Stimulated activated CD8-positive, alpha-beta memory T cell treated with anti-CD3 and anti-CD28 coated beads, Interleukin-7, amount 100 ng/mL, for 1 hour (primary cell): ENCODE measurements around the gene APBB2.

Experiments
- DNase-seq, 2 donors: peaks; one replicate each; pipeline ENCODE4 v3.0.0-alpha.2; 2020; ENCODE audit warnings: low read depth in 2 of 2

The APBB2 gene

DNA sequence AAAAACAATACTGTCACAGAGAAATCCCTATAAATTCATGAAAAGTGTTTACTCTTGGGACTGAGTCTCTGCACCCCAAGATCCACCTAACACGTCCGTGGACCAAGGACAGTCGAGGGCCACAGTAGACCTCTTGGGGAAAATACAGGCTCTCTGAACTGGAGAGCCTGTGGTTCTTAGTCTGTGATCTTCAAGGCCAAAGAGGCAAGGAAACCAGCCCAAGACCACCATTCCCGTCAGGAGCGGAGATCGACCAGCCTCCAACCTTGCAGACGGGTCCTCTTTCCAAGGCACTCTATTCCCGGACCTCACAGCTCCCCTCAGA lies 1.6 kb upstream of the APBB2 start:
- DNase-seq: no peak

DNA sequence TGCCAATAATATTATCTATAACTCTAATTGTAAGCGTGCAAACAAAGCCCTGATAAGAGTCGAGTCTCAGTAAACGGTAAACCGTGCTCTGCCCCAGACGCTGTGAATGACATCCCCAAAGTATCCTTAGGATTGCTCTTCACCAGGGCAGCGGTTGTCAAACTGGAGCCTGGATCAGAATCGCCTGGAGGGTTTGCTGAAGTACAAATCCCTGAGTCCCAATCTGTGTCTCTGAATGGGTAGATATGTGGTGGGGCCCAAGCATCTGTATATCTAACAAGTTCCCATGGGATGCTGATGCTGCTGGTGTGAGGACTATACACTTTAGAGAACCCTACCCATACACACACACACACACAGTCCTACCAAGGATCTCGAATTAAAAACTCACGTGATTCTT lies 813 bp upstream of the APBB2 start:
- no peak for DNase-seq

DNA sequence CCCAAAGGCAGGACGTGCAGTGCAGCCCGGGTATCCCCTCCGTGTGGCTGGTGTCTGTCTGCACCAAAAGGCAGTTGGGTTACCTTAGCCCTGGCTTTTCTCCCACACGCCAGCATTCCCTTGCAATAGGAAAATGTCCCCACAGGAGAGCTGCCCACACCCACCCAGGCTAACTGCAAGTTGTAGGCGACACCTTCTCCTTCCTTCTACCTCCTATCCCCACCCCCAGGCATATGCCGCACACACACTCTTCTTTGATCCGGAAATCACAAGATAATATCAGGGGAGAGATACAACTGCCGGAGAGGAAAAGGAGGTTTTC lies 444 bp upstream of the APBB2 start:
- DNase-seq: no peak

DNA sequence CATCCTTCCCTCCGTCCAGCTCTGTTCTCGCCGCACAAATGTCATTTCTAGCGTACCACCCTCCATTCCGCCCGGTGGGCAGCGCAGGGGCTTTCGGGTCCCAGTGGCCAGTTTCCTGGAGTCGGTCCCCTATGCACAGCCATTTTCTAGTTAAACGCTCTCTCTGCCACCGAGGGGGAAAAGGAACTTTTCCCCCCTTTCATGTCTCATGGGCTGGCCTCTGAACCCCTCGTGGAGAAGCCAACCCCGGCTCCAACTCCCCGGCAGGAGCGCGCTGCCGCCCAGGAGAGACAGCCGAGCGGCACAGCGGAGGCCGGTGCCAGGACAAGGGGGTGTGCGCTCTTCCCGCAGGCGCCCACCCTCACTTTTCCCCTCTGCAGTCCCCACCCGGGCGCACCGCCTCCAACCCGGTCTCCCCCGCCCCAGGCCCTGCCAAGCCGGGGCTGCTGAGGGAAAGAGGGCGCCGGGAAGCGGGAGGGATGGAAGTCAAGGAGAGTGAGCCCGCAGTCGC lies 662 bp downstream of the APBB2 start:
- DNase-seq: no peak

DNA sequence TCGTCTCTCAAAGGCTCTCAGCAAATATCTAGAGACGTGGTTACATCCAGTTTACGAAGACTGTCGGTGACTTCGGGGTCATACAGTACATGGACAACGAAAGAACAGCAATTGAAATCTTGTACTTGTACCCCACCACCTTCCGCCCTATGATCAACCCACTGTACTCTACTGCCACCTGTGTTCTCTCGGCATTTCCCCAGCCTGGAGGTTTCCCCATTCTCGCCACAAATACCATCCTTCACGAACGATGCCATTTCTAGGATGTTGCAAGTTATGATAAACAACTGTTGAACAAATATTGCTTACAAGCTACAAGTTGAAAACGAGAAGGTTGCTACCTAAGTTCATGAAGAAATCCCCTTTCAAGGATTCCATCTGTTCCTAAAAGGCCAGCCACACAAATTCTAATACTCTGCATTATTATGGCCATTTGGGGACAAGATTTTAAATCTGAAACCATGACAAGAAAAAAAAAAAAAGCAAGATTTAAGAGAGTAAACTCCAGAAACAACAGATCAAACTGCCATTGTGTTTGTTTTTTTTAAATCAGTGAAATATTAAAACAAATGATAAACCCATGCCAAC lies 1.6 kb downstream of the APBB2 start:
- DNase-seq: no peak

GRCh38 chr4:41211951-41212615 lies 2.3 kb downstream of the APBB2 start:
- no peak for DNase-seq

DNA sequence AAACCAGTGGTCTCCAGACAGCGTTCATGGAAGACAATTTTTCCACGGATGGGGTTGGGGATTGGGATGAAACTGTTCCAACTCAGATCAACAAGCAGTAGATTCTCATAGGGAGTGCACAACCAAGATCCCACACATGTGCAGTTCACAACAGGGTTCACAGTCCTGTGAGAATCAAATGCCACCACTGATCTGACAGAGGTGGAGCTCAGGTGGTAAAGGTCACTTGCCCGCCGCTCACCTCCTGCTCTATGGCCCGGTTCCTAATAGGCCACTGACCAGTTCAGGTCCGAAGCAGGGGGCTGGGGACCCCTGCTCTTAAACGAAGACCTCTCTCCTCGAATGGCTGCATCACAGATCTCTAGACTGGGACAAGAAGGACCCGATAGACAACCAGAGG lies 4.4 kb downstream of the APBB2 start:
- DNase-seq: no peak

DNA sequence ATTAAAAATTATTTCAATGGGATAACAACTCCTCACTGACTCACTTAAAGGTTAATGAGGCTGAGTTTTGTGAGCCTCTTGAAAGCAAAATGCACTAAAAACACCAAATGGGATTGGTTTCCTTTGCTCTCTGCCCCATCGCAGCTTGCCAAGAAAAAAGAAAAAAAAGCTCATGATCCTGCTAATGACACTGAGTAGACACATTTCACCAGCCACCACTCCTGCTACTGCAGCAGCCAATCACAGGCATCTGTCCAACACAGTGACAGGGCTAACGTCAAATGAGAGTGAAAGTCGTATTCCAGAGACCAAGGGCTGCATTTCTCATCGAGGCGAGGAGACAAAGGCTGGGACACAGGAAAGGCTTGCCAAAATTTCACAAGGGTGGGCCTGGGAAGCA lies 5.2 kb downstream of the APBB2 start:
- DNase-seq: no peak

- no peak for DNase-seq
Observed at GRCh38 chr4:41207291-41207831, 7.0 kb downstream of the APBB2 start.

- DNase-seq: no peak
Observed at GRCh38 chr4:41205854-41206460, 8.4 kb downstream of the APBB2 start.

DNA sequence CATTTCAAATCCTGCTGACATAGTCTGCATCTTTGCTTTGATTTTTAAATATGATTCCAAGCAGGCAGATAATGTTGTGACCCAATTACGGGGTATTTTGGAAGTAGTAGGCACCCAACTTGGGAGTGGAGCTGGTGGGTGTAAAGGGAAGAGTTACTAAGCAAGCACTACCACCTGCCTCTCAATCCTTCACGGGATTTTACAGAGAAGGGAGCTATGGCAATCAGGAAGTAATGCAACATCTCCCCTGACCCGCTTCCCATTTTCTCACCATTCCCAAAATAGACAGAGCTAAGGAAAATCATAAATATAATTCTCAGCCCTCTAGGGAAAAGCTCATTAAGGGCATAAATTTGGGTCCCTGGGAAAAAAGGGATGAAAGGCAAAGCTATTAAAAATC lies 9.2 kb downstream of the APBB2 start:
- DNase-seq: no peak

DNA sequence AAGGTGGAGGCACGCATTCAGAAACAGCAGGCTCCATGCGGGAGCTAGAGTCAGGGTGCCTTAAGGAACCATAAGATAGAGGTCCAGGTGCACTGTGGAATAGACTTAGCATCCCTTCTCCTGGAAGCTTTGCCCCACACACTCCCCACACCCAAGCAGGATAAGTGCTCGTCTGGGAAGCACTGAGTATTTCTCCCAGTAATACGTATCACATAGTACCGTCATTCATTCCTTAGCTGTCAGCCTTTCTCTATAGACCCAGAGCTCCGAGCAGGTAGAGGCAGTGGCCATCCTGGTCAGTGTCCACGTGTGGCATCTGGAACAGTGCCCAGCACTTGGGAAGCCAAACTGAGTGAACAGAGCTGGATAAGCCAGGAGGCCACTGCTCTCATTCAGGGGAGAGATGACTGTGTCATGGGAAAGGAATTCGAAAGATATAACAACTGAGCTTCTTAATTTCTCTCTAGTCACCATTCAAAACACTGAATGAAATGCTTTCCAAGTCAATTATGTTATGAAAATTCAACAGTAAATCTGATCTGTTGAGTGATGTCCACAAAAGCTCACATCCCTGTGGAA lies 9.9 kb downstream of the APBB2 start:
- DNase-seq: no peak

GRCh38 chr4:41203841-41204240 lies 10.5 kb downstream of the APBB2 start:
- no peak for DNase-seq

GRCh38 chr4:41202820-41203568 lies 11.3 kb downstream of the APBB2 start:
- DNase-seq: no peak

- no peak for DNase-seq
Observed at GRCh38 chr4:41202356-41202755, 12.0 kb downstream of the APBB2 start.

- DNase-seq: no peak
Observed at GRCh38 chr4:41200486-41201017, 13.8 kb downstream of the APBB2 start.

DNA sequence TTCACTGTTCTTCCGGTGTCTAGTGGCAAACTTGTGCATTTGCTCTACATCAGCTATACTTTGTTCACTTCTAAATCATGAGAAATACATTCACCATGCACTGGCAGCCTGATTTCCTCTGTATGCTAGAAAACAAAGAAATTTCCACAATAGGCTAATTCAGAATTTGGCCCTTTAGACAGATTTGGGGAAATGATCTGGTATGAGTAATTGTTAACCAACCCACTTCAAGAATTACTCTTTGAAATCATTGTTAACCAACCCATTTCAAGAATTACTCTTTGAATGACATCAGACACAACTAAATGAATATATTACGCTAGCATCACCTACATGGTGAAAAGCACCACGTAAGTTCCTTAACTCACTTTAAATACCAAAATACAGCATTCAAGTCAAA lies 14.6 kb downstream of the APBB2 start:
- DNase-seq: no peak

DNA sequence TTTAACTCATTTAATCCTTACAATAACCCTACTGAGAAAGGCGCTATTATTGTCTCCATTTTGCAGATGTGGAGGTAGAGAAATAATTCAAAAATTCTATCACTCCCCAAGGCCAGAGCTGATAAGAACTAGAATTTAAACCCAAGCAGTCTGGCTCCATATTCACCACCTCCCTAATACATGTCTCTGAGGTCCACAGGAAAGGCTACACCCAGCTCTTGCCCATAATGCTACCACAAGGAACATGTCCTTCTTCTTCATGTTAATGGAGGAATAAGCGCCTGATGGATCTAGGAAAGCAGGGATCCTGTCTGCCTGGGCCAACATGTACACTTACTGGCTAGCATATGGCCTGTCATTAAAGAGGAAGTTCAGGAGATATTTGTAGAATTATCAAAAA lies 16.3 kb downstream of the APBB2 start:
- no peak for DNase-seq

DNA sequence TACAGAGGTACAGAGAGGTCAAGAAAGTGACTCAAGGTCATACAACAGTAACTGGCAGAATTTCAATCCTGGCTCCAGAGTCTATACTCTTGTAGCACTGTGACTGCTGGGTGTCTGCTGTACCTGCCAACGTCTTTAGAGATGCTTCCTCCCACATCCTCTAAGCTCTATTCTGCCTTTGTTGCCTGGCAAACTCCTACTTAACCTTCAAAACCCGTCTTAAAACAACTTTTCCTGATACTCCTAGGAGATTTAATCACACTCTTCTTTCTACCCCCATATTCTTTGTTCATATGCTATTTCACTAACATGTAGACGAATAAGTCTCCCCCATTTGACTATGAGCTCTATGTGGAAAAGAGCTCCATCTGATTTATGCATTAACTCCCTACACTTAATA lies 16.8 kb downstream of the APBB2 start:
- DNase-seq: no peak

DNA sequence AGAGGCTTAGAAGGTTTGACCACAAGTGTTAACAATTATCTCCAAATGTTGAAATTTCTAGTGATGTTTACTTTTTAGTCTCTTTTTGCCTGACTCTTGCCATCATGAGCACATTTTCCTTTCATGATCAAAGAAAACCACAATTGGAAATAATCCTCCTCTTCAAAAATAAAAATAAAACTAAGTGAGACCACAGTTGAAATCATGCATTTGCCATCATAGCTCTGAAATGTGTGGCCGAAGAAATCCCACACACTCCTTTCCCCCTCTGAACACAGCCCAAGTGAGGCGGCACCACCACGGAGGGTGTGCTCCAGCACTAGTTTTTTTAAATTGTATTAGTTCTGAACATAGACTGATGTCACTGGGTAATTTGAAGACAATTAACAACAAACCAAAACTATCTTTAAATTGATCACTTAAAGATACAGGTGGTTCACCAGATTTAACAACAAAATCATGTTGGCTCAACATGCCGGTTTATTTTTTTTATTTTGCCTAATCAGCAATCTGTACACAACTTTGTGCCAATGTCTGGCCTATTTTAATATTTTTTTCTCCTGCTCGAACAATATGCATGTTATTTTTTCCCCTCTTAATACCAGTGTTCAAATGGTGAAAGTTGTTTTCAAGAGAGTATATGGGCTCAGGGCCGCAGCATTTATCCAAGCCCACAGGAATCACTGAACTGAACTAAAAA lies 17.6 kb downstream of the APBB2 start:
- DNase-seq: no peak

DNA sequence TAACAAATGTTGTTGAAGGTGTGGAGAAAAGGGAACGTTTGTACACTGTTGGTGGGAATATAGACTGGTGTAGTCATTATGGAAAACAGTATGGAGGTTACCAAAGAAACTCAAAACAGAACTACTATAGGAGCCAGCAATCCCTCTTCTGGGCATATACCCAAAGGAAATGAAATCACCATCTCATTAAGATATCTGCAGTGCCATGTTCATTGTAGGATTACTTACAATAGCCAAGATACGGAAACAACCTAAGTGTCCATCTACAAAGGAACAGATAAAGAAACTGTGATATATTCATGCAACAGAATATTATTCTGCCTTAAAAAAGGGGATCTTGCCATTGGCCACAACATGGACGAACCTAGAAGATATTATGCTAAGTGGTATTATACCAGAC lies 22.2 kb downstream of the APBB2 start:
- no peak for DNase-seq
